NCI-H2107 treated with DMSO at 0.1 percent for 48 hours (cell line): Measurements from ENCODE around the gene UBTFL1.
"Not testable (repeated sequence)": the region's sequence is repeated elsewhere in the genome, so short reads cannot be mapped to it uniquely, and the experiment has no call there.

ENCODE experiments used
- DNase-seq: peaks from one replicate; lab custom pipeline; 2025; ENCODE audit not compliant: unreplicated experiment; lab: John Stamatoyannopoulos, UW

UBTFL1 gene

GRCh38 chr11:90085650-90086049 lies at the start of gene UBTFL1:
Gene UBTFL1, plus strand, starts transcription at chr11:90085950. Its CDS starts 0 bp downstream, at chr11:90085950.
- DNase-seq, result not testable (repeated sequence)

- DNase-seq, result not testable (repeated sequence)
Measured at GRCh38 chr11:90051591-90052209, 34.0 kb upstream of the UBTFL1 start.

- not testable (repeated sequence) for DNase-seq
Measured at GRCh38 chr11:90052311-90052710, 33.4 kb upstream of the UBTFL1 start.

GRCh38 chr11:90053545-90053944 lies 32.2 kb upstream of the UBTFL1 start:
- not testable (repeated sequence) for DNase-seq

GRCh38 chr11:90088731-90089130 lies 3.0 kb downstream of the UBTFL1 start:
- DNase-seq, result not testable (repeated sequence)

- DNase-seq, result not testable (repeated sequence)
Measured at GRCh38 chr11:90095230-90095924, 9.6 kb downstream of the UBTFL1 start.

GRCh38 chr11:90098261-90098660 lies 12.5 kb downstream of the UBTFL1 start:
- not testable (repeated sequence) for DNase-seq

GRCh38 chr11:90100431-90100830 lies 14.7 kb downstream of the UBTFL1 start:
- DNase-seq, result no peak

- DNase-seq, result no peak
Measured at GRCh38 chr11:90113541-90113940, 27.8 kb downstream of the UBTFL1 start.

- no peak for DNase-seq
Measured at GRCh38 chr11:90120191-90120590, 34.4 kb downstream of the UBTFL1 start.

- no peak for DNase-seq
Measured at GRCh38 chr11:90124371-90124770, 38.6 kb downstream of the UBTFL1 start.

GRCh38 chr11:90124946-90125345 lies 39.2 kb downstream of the UBTFL1 start:
- no peak for DNase-seq

GRCh38 chr11:90133560-90134477 lies 48.1 kb downstream of the UBTFL1 start:
- DNase-seq, result no peak

- DNase-seq, result peak; percentile 1
Measured at GRCh38 chr11:90134478-90135003, 48.8 kb downstream of the UBTFL1 start, which contains the start of gene NAALAD2. Gene NAALAD2, plus strand, starts transcription at chr11:90134663. Its CDS starts 96 bp downstream, at chr11:90134759.

- no peak for DNase-seq
Measured at GRCh38 chr11:90135016-90135415, 49.3 kb downstream of the UBTFL1 start.
